ENCODE measurements around the gene CCT8.

Gene CCT8

DNA sequence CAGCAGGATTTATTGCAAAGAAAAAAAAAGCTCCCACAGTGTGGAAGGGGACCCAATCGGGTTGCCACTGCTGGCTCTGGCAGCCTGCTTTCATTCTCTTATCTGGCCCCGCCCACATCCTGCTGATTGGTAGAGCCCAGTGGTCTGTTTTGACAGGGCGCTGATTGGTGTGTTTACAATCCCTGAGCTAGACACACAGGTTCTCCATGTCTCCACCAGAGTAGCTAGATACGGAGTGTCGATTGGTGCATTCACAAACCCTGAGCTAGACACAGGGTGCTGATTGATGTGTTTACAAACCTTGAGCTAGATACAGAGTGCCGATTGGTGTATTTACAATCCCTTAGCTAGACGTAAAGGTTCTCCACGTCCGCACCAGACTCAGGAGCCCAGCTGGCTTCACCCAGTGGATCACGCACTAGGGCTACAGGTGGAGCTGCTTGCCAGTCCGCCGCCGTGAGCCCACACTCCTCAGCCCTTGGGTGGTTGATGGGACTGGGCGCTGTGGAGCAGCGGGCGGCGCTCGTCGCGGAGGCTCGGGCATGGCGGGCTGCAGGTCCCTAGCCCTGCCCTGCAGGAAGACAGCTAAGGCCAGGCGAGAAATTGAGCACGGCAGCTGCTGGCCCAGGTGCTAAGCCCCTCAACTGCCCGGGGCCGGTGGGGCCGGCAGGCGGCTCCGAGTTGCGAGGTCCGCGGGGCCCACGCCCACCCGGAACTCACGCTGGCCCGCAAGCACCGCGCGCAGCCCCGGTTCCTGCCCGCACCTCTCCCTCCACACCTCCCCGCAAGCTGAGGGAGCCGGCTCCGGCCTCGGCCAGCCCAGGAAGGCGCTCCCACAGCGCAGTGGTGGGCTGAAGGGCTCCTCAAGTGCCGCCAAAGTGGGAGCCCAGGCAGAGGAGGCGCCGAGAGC lies 3.5 kb upstream of the CCT8 start:
- peak; percentile 53 to 78 (median 64) for DNase-seq

DNA sequence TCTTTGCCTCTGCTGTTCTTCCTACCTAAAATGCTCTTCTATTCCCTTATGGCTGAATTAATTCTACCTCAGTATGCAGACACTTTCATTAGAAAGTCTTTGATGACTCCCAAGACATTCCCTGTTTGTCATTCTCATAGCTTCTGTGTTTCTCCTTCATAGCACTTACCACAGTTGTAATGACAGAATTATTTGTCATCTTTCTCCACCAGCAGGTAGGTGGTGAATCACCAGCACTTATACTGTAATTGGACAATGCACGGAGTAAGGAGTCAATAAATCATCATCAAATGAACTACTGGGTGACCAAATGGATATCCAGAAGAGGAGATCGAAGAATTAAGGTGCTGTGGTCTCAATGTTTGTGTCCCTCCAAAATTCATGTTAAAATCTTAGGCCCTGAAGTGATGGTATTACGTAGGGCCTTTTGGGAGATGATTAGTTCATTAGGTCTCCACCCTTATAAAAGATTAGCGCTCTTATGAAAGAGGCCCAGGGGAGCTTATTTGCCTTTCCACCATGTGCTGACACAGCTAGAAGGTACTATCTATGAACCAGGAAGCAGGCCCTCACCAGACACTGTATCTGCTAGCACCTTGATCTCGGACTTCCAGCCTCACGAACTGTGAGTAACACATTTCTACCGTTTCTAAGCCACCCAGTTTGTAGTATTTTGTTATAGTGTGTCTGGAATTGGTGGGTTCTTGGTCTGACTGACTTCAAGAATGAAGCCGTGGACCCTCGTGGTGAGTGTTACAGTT lies 2.4 kb upstream of the CCT8 start:
- no peak for DNase-seq

DNA sequence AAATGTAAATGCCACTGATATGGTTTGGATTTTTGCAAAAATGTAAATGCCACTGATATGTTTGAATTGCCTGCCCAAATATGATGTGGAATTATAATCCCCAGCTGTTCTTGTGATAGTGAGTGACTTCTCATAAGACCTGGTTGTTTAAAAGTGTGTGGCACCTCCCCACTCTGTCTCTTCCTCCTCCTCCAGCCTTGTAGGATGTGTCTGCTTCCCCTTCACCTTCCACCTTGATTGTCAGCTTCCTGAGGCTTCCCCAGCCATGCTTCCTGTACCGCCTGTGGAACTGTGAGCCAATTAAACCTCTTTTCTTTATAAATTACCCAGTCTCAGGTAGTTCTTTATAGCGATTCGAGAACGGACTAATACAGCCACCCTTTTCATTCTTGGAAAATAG lies 1.3 kb upstream of the CCT8 start:
- no peak for DNase-seq

DNA sequence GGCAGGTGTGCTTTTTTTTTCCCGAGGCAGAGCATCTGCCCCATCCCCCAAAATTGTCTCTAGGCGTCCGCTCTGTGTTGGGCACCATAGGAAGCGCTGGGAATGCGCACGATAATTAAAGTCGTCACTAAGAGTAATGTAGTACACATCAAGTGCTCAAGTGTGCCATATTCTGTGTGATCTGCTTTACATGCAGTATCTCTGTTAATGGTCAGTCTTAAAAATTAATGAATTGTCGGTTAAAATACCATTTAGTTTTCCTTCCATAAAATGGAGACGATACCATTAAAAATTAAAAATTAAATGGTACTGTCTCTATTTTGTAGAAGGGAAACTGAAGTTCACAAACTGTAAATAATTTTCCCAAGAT lies 544 bp upstream of the CCT8 start:
- DNase-seq, result no peak

DNA sequence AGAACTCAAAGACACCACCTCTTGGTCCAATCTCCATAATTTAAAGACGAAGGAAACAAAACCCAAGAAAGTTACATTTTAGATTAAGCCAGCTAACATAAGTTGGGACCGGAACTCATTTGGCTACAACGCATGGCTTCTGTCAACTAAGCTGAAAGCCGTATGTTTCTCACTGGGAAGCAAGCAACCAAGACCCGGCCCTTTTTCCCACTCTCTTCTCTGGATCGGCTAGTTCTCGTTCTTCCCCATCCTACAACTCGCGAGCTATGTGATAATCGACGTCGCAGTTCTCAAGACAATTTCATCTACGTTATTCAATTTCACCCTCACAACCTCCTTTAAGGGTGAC lies 601 bp downstream of the CCT8 start:
- no peak for DNase-seq

DNA sequence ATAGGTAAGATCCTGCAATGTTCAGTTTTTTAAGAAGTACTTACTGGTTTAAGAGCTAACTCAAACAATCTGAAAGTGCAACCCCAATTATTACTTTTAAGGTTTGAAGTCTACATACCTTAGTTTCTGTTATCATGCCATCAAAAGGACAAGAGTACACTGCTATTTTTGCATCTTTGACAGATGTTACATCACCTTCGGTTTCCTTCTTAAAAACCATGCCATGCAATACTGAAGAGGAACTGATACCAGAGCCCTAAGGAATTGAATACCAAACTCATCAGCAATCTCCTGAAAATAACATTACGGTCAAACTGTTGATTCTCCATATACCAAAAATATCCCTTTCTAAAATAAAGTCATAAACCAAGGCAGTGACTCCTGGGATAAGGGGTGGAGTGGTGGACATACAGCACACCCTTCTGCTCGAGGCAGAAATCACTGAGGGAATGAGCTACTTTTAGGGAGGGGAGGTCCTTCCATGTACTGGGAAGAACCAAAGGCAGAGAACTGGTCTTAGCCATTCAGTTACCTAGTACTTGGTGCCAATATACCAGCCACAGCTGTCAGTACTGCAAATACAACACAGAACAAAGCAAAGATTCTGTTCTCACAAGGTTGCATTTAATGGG lies 8.5 kb downstream of the CCT8 start:
- DNase-seq, result no peak

DNA sequence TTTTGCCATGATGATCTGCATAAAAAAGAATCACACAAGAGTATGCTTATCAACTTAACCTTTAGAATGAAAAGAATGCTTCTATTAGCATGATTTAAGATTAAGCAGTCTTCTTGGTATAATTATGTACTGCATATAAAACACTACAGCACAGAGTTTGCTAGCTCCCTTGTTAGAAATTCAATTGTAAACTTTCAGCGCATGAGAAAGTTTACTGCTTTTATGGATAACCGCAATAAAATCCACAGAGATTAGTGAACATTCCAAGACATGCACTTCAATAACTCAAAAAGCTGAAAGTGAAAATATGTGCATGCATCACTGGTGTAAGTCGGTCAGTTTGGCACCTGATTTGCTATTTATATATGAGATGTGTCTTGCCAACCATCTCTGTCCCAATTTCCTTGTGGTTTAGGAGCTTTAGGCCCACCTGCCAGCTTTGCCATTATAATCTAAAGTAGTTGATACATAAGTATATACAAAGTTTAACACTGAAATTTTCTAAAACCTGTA lies 16.9 kb downstream of the CCT8 start:
- no peak for DNase-seq

DNA sequence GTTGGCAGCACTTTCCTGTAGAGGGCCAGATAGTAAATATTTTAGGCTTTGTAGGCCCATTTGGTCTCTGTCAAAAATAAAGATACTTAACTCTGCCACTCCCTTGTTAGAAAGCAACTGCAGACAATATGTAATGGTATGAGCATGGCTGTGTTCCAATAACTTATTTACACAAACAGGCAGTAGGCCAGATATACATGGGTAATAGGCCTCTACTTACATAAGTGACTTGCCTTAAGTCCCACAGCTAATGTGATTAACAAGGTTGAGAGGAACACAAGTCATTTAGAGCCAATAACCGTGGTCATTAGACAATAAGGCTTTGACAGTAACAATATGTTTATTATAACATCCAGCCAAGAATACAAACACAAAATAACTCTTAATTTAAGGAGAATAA lies 17.4 kb downstream of the CCT8 start:
- DNase-seq, result no peak

DNA sequence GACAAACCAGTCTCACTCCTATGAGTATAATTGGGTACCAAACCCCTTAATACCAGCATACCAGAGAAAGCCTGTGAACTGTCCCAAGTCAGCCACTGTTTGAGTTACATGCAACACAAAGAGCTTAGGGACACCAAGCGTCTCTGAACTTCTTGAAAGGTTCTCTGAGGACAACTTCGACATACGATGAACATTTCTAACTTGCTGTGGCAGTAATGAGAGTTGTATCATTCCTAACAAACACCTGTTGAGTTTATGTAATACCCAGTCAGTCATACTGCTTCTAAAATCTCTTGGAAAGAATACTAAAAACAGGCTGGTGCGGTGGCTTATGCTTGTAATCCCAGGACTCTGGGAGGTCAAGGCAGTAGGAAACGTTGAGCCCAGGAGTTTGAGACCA lies 18.4 kb downstream of the CCT8 start:
- DNase-seq, result no peak

DNA sequence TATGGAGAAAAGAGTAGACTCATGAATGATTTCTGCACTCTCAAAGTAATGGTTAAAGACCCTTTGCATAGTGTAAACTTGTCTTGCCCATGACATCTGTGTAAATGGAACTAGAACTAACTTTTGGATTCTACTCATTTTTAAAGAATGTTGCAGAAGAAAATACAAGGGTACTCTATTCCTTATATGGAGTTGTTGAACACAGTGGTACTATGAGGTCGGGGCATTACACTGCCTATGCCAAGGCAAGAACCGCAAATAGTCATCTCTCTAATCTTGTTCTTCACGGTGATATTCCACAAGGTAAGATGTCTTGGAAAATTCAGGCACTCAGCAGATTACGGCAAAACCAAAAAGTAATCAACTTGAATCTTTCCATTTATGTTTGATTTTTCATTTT lies 19.8 kb downstream of the CCT8 start:
- no peak for DNase-seq

DNA sequence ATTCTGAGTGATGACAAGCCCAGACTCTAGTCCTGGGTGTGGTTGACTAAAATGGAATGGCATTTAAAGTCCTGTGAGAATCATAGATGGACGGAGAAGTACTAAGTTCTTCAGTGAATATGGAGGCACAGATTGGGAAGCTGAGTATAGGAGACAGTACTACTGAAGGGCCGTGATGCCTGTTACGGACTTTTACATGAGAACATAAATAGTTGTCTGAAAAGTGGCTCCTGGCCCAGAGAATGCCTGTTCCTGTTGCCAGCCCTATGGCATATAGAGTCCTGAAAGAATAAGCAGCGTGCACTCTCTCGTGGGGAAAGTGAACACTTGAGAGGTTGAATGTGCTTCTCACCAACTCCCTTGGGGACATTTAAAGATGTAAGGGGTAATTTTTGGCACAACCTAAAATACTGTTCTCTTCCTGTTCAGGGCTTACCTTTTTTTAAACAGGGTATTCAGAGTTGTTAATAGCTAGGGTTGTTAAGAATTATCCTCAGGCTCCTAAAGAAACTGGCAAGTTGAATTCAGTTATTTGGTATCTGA lies 20.4 kb downstream of the CCT8 start:
- DNase-seq, result no peak

DNA sequence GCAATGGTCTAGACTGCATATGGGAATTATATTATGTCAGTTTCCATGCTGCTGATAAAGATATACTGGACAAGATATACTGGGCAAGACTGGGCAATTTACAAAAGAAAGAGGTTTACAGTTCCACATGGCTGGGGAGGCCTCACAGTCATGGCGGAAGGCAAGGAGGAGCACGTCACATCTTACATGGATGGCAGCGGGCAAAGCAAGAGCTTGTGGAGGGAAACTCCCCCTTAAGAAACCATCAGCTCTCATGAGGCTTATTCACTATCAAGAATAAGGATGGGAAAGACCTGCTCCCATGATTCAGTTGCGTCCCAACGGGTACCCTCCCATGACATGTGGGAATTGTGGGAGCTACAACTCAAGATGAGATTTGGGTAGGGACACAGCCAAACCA lies 21.2 kb downstream of the CCT8 start:
- no peak for DNase-seq

DNA sequence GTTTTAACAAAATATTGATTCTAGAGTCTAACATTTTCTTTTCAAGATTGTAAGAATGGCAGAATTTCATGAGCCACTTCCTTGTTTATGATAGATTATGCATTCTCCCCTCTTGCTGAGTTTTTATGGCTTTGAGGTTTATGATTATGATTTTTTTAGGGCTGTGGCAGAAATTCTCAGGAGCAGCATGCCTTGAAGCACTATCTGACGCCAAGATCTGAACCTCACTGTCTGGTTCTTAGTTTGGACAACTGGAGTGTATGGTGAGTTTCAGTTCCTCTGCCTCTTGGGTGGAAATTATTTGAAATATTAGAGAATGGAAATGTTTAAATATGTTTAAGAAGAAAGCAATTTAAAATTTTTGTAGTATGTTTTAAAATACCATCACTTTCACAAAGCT lies 38.8 kb downstream of the CCT8 start:
- no peak for DNase-seq

DNA sequence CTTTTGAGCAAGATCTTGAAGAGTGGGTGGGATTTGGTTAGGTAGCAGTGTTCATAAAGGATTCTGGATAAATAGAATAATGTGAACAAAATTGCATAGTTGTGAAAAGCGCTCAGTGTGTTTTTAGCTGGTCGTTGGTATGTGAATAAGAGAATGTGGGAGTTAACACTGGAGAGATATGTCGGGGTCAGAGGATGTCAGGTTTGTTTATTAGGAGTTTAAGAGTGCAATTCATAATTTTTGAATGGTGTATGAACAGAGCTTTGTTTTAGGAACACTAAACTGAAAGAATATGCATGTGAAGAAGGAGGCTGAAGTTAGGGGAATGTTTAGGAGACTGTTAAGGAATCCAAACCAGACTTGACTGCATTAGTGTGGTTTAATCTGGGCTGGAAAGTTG lies 39.6 kb downstream of the CCT8 start:
- no peak for DNase-seq

DNA sequence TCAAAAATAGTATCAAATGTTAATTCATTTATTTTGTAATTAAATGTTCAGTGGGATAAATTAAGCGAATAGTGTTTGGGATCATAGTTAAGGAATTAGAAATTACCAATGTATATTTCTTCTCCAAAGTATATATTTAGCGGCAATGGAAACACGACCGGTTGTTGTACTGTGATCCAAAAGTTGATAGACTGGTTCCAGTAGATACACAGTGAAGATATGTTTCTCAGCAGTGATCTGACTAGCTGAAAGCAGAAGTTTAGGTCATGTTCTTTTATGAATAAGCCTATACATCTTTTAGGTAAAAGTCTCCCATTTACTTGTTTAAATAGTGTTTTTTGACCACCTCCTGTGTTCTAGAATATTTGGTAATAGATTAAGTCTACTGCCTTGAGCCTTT lies 40.1 kb downstream of the CCT8 start:
- no peak for DNase-seq

DNA sequence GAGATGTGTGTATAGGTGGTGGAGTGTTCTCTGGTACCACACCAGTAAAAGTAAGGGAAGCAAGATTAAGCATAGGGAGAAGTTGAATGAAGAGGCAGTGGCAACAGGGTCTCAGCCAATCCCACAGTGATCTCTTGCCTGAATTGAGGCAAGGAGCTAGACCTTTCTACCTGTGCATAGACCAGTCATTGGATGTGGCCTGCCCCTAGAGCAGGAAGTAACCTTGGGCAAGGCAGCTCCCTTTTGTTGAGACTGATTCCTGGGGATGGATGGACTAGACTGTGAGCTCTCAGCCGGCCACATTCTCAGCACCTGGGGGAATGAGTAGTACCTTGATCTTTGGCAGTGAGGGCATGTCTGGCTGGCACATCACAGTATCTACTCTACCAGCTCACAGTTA lies 42.5 kb downstream of the CCT8 start:
- DNase-seq, result no peak

DNA sequence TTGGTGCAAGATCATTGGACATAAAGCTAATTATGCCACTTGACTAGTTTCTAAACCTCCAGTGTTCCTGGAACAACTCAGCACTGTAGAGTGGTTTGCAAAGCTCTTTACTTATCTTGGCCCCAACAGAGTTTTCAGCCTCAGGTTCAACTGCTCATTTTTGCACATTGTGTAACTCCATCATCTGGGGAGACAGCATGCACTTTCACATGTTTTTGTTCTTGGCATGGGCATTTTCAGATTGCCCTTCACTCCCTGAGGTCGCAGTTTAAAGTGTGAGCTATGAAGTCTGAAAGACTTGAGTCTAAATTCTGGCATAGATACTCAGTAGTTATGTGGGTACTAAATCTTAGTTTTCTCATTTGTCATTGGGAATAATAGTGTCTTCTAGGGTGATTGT lies 43.9 kb downstream of the CCT8 start:
- no peak for DNase-seq

DNA sequence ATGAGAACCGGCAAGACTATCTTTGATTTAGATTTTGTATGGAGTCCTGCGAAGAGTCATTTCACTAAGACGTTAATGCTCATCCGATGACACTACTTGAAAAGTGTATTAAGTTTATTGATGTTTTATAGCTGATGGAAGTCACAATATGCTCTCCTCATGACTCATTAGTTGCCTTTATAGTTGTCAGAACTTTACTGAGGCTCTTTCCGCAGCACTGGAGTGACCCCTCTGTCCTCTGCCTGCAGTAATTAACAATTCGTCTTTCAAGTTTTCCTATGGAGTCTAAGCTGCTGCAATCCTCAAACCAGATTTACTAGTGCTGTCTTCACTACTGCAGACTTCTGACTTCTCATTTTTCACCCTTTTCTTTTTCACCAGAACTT lies 48.1 kb downstream of the CCT8 start:
- peak in 1 of 5 donors; percentile 19 for DNase-seq

DNA sequence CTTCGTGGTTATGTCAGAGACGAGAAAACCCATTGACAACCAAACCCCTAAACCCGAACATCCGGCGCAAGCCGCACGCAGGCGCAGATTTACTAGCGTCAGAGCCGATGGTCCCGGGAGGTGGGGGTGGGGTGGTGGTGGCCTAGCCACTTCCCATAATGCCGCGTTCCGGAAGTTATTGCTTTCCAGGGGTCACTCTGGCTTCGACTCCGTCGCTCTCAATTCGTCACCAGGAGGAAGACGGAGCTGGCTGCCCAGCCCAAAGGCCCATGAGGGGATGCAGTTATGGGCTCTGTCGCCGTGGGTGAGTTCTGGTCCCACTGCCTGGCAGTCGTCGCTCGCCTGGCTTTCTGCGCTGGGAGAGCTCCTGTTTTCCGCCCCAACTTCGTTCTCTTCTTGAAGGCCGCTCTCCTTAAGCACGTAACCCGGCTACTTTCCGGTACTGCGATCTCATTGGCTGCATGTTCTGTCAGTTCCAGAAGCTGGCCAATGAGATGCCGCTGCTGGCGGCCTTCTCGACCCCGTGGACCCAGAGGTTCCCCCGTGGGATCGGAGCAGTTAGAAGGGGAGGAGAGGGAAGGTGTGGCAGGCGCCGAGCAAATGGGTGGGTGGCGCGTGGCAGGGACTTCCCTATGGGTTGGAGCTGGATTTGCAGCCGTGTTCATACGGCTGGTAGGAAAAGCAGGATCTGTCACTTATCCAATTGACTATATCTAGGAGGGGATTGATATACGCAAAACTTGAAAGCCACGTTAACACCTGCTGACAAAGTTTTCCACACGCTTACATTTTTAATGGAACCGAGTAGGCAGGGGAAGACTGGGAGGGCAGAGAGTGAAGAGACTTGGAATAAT lies 48.7 kb downstream of the CCT8 start, which contains the start of gene USP16:
Gene USP16 (plus strand): TSS at position 195 of the 854 bp plus-strand sequence. CDS start 3,246 bp downstream, outside the sequence.
- peak; percentile 85 to 97 (median 89) for DNase-seq

DNA sequence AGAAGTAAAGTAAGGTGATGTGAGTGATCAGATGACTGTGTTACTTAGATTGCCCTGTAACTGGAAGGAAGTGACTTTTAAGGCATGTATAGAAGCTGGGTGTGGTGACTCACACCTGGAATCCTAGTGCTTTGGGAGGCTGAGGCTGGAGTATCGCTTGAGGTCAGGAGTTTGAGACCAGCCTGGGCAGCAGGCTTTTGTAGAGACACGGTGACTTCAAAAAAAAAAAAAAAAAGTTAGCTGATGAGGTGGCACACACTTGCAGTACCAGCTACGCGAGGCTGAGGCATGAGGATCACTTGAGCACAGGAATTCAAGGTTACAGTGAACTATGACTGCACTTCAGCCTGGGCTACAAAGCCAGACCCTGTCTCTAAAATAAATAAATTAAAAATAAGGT lies 51.3 kb downstream of the CCT8 start:
- peak in 1 of 5 donors; percentile 20 for DNase-seq

DNA sequence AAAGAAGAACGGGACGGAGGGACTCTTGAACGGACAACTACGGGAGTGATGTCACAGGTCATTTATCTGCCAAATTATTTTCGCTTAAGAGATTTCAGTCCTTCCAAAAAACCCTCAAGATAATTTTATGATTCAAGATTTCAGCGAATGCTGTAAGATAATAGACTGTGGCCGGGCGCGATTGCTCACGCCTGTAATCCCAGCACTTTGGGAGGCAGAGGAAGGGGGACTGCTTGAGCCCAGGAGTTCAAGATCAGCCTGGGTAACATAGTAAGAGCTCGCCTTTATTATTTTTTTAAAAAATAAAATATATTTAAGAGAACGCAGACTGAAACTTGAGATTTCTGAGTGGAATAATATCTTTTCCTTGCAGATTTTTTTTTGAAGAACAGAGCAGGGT lies 54.9 kb downstream of the CCT8 start:
- DNase-seq, result no peak

DNA sequence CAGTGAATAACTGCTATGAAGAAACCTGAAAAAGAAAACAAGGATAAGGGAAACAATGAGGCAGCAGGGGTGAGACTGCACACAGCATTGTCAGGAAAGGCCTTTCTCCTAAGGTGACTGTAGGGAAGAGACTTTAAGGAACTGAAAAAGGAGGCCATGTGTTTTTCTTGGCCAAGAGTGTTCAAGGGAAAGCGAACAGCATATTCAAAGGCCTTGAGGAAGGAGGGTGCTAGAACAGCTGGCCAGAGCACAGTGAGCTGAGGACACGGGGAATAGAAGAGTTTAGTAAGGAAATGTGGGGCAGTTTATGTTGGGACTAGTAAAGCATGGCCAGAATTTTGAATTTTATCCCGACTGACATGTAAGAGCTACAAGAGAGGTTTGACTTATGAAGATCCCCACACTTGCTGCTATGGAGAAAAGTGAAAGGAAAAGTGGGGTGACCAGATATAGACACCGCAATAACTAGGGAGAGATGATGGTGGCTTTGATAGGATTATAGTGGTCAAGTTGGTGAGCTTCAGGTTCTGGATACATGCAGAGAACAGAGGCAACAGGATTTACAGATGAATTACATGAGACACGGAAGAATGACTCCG lies 55.7 kb downstream of the CCT8 start:
- no peak for DNase-seq

All from T-helper 1 cell (primary cell).